ENCODE data around the gene TMEM38B.
"Not testable (repeated sequence)": the region's sequence is repeated elsewhere in the genome, so short reads cannot be mapped to it uniquely, and the experiment has no call there.

Gene TMEM38B

DNA sequence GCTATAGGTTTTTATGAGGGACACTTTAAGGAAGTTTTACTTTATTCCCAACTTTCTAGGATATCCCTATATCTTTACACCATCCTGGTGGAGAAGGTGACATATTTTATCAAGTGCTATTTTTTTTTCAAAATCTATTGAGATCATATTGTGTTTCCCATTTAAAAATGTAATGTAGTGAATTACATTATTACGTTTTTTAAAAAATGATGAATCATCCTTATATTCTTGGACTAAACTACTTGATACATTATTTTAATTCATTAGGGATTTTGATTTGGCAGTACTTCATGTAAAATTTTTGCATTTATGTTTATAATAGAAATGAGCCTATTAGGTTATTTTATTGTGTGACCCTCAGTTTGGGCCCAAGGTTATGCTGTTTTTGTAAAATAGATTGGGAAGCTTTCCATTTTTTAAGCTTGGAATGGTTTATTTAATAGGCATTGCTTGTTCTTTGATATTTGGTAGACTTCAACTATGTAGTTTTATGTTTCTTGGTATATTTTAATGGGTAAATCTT is 4.1 kb downstream of the TMEM38B start:
- H3K4me3 ChIP-seq (ENCODE audit: low read depth in 1 of 5, low read length in 5 of 5), result no peak overlapping the region
- H3K36me3 ChIP-seq (ENCODE audit: control insufficient read depth in 5 of 5, insufficient read depth in 5 of 5, low read length in 5 of 5), result no peaks in the 10 kb centered on the region
- peaks cover 0 to 16% (median 14%) of the 10 kb centered on the region in 5 donors for H3K4me1 ChIP-seq (ENCODE audit: control insufficient read depth in 5 of 5, insufficient read depth in 5 of 5, low read length in 5 of 5)
- no peaks in the 10 kb centered on the region for H3K9me3 ChIP-seq (ENCODE audit: control insufficient read depth in 5 of 5, low read length in 5 of 5)
- H3K27ac ChIP-seq (ENCODE audit: low read depth, low read length), result no peak overlapping the region
- peaks cover 0 to 6% (median 0%) of the 10 kb centered on the region in 5 donors for H3K27me3 ChIP-seq (ENCODE audit: control insufficient read depth in 5 of 5, insufficient read depth in 4 of 5, low read length in 5 of 5)
- H3K9ac ChIP-seq (ENCODE audit: low read length in 5 of 5), result no peak overlapping the region

DNA sequence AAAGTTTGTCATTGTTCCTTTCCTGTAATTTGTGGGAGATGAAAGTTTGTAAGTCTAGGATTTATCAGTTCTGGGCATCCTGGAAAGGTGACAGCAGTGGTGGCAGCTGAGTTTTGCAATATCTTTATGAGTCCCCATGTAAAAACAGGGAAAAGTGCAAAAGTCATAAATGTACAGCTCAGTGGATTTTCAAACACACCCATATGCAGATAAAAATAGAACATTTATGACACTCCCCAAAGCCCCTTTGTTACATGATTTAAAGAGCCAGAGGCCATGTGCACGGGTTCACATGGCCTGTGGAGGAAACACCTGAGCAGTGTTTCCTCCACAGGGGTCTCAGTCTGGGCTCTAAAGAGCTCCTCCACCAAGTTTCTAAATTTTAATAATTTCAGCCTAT is 6.3 kb downstream of the TMEM38B start:
- Histone ChIP-seq H3K4me1 (ENCODE audit: control insufficient read depth in 5 of 5, insufficient read depth in 5 of 5, low read length in 5 of 5) (peaks cover 0 to under 1% (median 0%) of the 10 kb centered on the region in 5 donors), H3K27ac (ENCODE audit: low read depth, low read length) (no peak overlapping the region), H3K9ac (ENCODE audit: low read length in 5 of 5) (no peak overlapping the region), H3K4me3 (ENCODE audit: low read depth in 1 of 5, low read length in 5 of 5) (no peak overlapping the region), H3K9me3 (ENCODE audit: control insufficient read depth in 5 of 5, low read length in 5 of 5) (no peaks in the 10 kb centered on the region), H3K36me3 (ENCODE audit: control insufficient read depth in 5 of 5, insufficient read depth in 5 of 5, low read length in 5 of 5) (no peaks in the 10 kb centered on the region), H3K27me3 (ENCODE audit: control insufficient read depth in 5 of 5, insufficient read depth in 4 of 5, low read length in 5 of 5) (no peaks in the 10 kb centered on the region)

DNA sequence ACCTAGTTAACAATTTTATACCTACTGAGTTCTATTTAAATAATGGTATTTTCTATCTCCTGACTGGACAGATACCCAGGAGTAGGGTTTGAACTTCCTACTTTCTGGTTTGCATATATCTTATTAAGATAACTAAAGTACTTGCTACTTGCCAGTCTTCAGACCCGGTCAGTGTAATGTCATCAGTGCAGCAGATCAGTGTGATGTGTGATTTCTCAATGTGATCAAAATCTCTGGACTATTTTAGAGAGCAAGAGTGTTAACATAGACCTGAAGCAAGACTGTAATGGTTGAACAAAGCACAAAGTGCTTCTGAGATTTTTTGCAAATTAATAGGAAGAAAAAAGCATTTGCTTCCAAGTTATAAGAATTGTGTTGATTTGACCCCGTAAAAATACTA is 6.8 kb downstream of the TMEM38B start:
- Histone ChIP-seq H3K9ac (ENCODE audit: low read length in 5 of 5) (no peak overlapping the region), H3K9me3 (ENCODE audit: control insufficient read depth in 5 of 5, low read length in 5 of 5) (no peaks in the 10 kb centered on the region), H3K27me3 (ENCODE audit: control insufficient read depth in 5 of 5, insufficient read depth in 4 of 5, low read length in 5 of 5) (no peaks in the 10 kb centered on the region), H3K4me1 (ENCODE audit: control insufficient read depth in 5 of 5, insufficient read depth in 5 of 5, low read length in 5 of 5) (no peaks in the 10 kb centered on the region), H3K36me3 (ENCODE audit: control insufficient read depth in 5 of 5, insufficient read depth in 5 of 5, low read length in 5 of 5) (no peaks in the 10 kb centered on the region), H3K27ac (ENCODE audit: low read depth, low read length) (no peak overlapping the region), H3K4me3 (ENCODE audit: low read depth in 1 of 5, low read length in 5 of 5) (no peak overlapping the region)

DNA sequence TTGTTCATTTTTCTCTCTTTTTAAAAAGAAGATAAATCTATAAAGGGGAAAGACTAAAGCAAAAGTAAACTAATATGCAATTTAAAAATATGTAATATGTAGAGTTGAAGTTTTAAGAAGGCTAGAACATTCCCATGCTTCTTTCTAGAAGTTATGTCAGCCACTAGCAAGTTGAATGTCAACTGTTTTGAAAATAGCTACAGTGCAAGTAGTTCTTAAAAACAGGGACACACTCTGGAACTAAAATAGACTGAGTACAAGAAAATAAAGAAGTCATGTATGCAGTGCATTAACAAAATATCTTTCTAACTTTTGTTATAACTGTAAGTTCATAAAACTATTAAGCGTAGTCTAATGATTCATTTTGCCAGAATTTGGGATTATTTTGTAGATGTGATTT is 7.9 kb downstream of the TMEM38B start:
- Histone ChIP-seq H3K27me3 (ENCODE audit: control insufficient read depth in 5 of 5, insufficient read depth in 4 of 5, low read length in 5 of 5) (no peaks in the 10 kb centered on the region), H3K9ac (ENCODE audit: low read length in 5 of 5) (no peak overlapping the region), H3K4me1 (ENCODE audit: control insufficient read depth in 5 of 5, insufficient read depth in 5 of 5, low read length in 5 of 5) (no peaks in the 10 kb centered on the region), H3K36me3 (ENCODE audit: control insufficient read depth in 5 of 5, insufficient read depth in 5 of 5, low read length in 5 of 5) (no peaks in the 10 kb centered on the region), H3K27ac (ENCODE audit: low read depth, low read length) (no peak overlapping the region), H3K4me3 (ENCODE audit: low read depth in 1 of 5, low read length in 5 of 5) (no peak overlapping the region), H3K9me3 (ENCODE audit: control insufficient read depth in 5 of 5, low read length in 5 of 5) (no peaks in the 10 kb centered on the region)

DNA sequence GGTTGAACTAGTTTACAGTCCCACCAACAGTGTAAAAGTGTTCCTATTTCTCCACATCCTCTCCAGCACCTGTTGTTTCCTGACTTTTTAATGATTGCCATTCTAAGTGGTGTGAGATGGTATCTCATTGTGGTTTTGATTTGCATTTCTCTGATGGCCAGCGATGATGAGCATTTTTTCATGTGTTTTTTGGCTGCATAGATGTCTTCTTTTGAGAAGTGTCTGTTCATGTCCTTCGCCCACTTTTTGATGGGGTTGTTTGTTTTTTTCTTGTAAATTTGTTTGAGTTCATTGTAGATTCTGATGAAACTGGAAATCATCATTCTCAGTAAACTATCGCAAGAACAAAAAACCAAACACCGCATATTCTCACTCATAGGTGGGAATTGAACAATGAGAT is 9.3 kb downstream of the TMEM38B start:
- not testable (repeated sequence) for H3K4me1 ChIP-seq (ENCODE audit: control insufficient read depth in 5 of 5, insufficient read depth in 5 of 5, low read length in 5 of 5); H3K27ac ChIP-seq (ENCODE audit: low read depth, low read length); H3K9me3 ChIP-seq (ENCODE audit: control insufficient read depth in 5 of 5, low read length in 5 of 5); H3K27me3 ChIP-seq (ENCODE audit: control insufficient read depth in 5 of 5, insufficient read depth in 4 of 5, low read length in 5 of 5); H3K9ac ChIP-seq (ENCODE audit: low read length in 5 of 5); H3K4me3 ChIP-seq (ENCODE audit: low read depth in 1 of 5, low read length in 5 of 5); H3K36me3 ChIP-seq (ENCODE audit: control insufficient read depth in 5 of 5, insufficient read depth in 5 of 5, low read length in 5 of 5)

DNA sequence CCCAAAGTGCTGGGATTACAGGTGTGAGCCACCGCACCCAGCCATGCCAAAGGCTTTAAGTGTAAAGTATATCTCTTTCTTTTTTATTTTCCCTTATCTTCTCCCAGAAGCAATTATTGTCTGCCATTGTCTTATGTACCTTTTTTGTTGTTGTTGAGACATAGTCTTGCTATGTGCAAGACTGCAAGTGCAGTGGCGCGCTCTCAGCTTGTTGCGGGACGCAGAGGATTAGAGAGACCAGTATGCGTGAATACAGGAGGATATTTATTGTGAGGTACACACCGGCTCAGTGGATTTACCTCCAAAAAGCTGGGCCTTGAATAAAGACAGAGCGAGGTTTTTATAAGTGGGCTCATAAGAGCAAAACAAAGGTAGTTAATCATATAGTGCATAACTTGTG is 11.8 kb downstream of the TMEM38B start:
- H3K27me3 ChIP-seq (ENCODE audit: control insufficient read depth in 5 of 5, insufficient read depth in 4 of 5, low read length in 5 of 5), result no peaks in the 10 kb centered on the region
- no peak overlapping the region for H3K9ac ChIP-seq (ENCODE audit: low read length in 5 of 5)
- H3K4me3 ChIP-seq (ENCODE audit: low read depth in 1 of 5, low read length in 5 of 5), result no peak overlapping the region
- H3K4me1 ChIP-seq (ENCODE audit: control insufficient read depth in 5 of 5, insufficient read depth in 5 of 5, low read length in 5 of 5), result no peaks in the 10 kb centered on the region
- peaks cover 0 to 3% (median 0%) of the 10 kb centered on the region in 5 donors for H3K36me3 ChIP-seq (ENCODE audit: control insufficient read depth in 5 of 5, insufficient read depth in 5 of 5, low read length in 5 of 5)
- no peaks in the 10 kb centered on the region for H3K9me3 ChIP-seq (ENCODE audit: control insufficient read depth in 5 of 5, low read length in 5 of 5)
- no peak overlapping the region for H3K27ac ChIP-seq (ENCODE audit: low read depth, low read length)

DNA sequence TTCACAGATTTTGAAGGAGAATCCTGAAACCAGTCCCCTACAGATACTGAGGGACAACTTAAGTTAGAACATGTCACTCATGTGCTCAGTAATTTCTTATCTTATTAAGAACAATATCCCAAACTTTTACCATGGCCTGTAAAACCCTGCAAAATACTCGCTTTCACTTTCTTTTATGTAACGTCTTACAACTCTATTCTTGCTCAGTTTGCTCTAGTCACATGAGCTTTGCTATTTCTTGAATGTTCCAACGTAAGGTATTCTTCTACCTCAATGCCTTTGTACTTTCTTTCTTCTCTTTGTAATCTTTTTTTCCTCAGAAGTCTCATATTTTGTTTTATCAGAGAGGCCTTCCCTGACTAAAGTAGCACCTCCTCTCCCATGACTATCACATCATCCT is 14.1 kb downstream of the TMEM38B start:
- H3K9me3 ChIP-seq (ENCODE audit: control insufficient read depth in 5 of 5, low read length in 5 of 5), result no peaks in the 10 kb centered on the region
- no peak overlapping the region for H3K9ac ChIP-seq (ENCODE audit: low read length in 5 of 5)
- H3K27ac ChIP-seq (ENCODE audit: low read depth, low read length), result no peak overlapping the region
- peaks cover 0 to 3% (median 0%) of the 10 kb centered on the region in 5 donors for H3K36me3 ChIP-seq (ENCODE audit: control insufficient read depth in 5 of 5, insufficient read depth in 5 of 5, low read length in 5 of 5)
- H3K4me1 ChIP-seq (ENCODE audit: control insufficient read depth in 5 of 5, insufficient read depth in 5 of 5, low read length in 5 of 5), result no peaks in the 10 kb centered on the region
- H3K27me3 ChIP-seq (ENCODE audit: control insufficient read depth in 5 of 5, insufficient read depth in 4 of 5, low read length in 5 of 5), result no peaks in the 10 kb centered on the region
- no peak overlapping the region for H3K4me3 ChIP-seq (ENCODE audit: low read depth in 1 of 5, low read length in 5 of 5)

DNA sequence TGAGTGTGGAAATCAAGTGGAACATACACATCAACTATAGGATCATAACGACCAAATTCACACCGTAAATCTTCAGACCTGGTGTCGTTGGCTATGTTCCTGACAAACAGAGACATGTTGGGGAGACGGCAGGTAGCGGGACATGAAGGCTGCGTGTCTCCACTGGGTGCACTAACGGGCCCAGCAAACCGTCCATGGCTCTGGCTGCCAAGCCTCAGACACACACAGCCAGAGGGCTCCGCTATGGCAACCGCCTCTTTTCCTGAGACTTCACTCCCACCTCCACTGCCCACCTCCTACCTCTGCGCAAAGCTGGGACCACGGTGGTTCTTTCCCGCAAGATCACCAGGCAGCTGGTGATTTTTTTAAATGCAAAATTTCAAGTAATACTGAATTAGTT is 16.3 kb downstream of the TMEM38B start:
- Histone ChIP-seq H3K4me1 (ENCODE audit: control insufficient read depth in 5 of 5, insufficient read depth in 5 of 5, low read length in 5 of 5) (no peaks in the 10 kb centered on the region), H3K36me3 (ENCODE audit: control insufficient read depth in 5 of 5, insufficient read depth in 5 of 5, low read length in 5 of 5) (peaks cover 0 to 6% (median 2%) of the 10 kb centered on the region in 5 donors), H3K4me3 (ENCODE audit: low read depth in 1 of 5, low read length in 5 of 5) (no peak overlapping the region), H3K27me3 (ENCODE audit: control insufficient read depth in 5 of 5, insufficient read depth in 4 of 5, low read length in 5 of 5) (no peaks in the 10 kb centered on the region), H3K27ac (ENCODE audit: low read depth, low read length) (no peak overlapping the region), H3K9ac (ENCODE audit: low read length in 5 of 5) (no peak overlapping the region), H3K9me3 (ENCODE audit: control insufficient read depth in 5 of 5, low read length in 5 of 5) (no peaks in the 10 kb centered on the region)

DNA sequence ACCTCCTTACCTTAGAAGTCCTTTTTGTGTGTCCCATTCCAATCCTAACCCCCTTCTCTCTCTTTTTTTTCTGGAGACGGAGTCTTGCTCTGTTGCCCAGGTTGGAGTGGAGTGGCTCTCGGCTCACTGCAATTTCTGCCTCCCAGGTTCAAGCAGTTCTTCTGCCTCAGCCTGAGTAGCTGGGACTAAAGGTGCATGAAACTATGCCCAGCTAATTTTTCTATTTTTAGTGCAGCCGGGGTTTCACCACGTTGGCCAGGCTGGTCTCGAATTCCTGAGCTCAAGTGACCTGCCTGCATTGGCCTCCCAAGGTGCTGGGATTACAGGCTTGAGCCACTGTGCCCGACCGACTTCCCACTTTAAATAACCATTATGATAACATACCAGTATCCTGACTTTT is 17.5 kb downstream of the TMEM38B start:
- H3K9me3 ChIP-seq (ENCODE audit: control insufficient read depth in 5 of 5, low read length in 5 of 5), result no peaks in the 10 kb centered on the region
- H3K4me1 ChIP-seq (ENCODE audit: control insufficient read depth in 5 of 5, insufficient read depth in 5 of 5, low read length in 5 of 5), result no peaks in the 10 kb centered on the region
- peaks cover 0 to 6% (median 2%) of the 10 kb centered on the region in 5 donors for H3K36me3 ChIP-seq (ENCODE audit: control insufficient read depth in 5 of 5, insufficient read depth in 5 of 5, low read length in 5 of 5)
- H3K27me3 ChIP-seq (ENCODE audit: control insufficient read depth in 5 of 5, insufficient read depth in 4 of 5, low read length in 5 of 5), result no peaks in the 10 kb centered on the region
- no peak overlapping the region for H3K9ac ChIP-seq (ENCODE audit: low read length in 5 of 5)
- H3K4me3 ChIP-seq (ENCODE audit: low read depth in 1 of 5, low read length in 5 of 5), result no peak overlapping the region
- no peak overlapping the region for H3K27ac ChIP-seq (ENCODE audit: low read depth, low read length)

DNA sequence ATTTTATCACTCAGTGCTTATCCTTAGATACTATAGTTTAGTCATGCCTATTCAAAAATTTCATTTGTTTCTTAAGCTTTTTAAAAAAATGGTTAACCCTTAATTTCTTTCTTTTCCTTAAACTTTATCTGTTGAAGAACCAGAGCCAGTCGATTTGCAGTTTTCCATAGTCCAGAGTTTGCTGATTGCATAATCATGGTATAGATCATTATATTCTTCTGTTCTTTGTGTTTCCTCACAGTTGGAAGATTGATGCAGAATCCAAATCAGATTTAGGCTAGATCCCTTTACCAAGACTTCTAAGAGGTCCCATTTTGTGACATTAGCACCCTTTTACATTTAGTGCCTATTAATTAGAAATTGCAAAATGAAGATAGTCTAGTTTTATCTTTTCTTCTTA is 18.0 kb downstream of the TMEM38B start:
- Histone ChIP-seq H3K27me3 (ENCODE audit: control insufficient read depth in 5 of 5, insufficient read depth in 4 of 5, low read length in 5 of 5) (no peaks in the 10 kb centered on the region), H3K9ac (ENCODE audit: low read length in 5 of 5) (no peak overlapping the region), H3K9me3 (ENCODE audit: control insufficient read depth in 5 of 5, low read length in 5 of 5) (no peaks in the 10 kb centered on the region), H3K27ac (ENCODE audit: low read depth, low read length) (no peak overlapping the region), H3K36me3 (ENCODE audit: control insufficient read depth in 5 of 5, insufficient read depth in 5 of 5, low read length in 5 of 5) (peaks cover 0 to 6% (median 2%) of the 10 kb centered on the region in 5 donors), H3K4me1 (ENCODE audit: control insufficient read depth in 5 of 5, insufficient read depth in 5 of 5, low read length in 5 of 5) (no peaks in the 10 kb centered on the region), H3K4me3 (ENCODE audit: low read depth in 1 of 5, low read length in 5 of 5) (no peak overlapping the region)

DNA sequence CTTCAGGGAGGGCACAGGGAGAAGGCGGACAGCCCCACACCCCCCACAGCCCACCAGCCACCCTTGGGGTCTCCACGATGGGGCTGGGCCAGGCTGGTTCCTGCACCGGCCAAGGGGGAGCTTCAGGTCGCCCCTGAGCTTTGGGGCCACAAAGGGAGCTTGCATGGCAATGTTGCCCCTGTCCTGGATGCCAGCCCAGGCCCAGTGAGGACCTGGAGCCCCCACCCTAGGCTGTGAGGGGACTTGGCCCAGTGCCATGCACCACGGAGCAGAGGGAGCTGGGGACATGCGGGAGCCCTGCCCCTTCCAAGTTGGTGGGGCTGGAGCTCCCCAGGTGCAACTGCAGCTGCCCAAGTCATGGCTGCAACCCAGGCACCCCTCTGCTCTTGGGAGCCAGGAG is 18.4 kb downstream of the TMEM38B start:
- peaks cover 0 to 6% (median 2%) of the 10 kb centered on the region in 5 donors for H3K36me3 ChIP-seq (ENCODE audit: control insufficient read depth in 5 of 5, insufficient read depth in 5 of 5, low read length in 5 of 5)
- no peak overlapping the region for H3K9ac ChIP-seq (ENCODE audit: low read length in 5 of 5)
- H3K27ac ChIP-seq (ENCODE audit: low read depth, low read length), result no peak overlapping the region
- H3K4me3 ChIP-seq (ENCODE audit: low read depth in 1 of 5, low read length in 5 of 5), result no peak overlapping the region
- no peaks in the 10 kb centered on the region for H3K27me3 ChIP-seq (ENCODE audit: control insufficient read depth in 5 of 5, insufficient read depth in 4 of 5, low read length in 5 of 5)
- no peaks in the 10 kb centered on the region for H3K4me1 ChIP-seq (ENCODE audit: control insufficient read depth in 5 of 5, insufficient read depth in 5 of 5, low read length in 5 of 5)
- H3K9me3 ChIP-seq (ENCODE audit: control insufficient read depth in 5 of 5, low read length in 5 of 5), result no peaks in the 10 kb centered on the region

Measured in subcutaneous abdominal adipose tissue (tissue), 5 donors.